ENCODE data around the gene TMEM63A.

DNA sequence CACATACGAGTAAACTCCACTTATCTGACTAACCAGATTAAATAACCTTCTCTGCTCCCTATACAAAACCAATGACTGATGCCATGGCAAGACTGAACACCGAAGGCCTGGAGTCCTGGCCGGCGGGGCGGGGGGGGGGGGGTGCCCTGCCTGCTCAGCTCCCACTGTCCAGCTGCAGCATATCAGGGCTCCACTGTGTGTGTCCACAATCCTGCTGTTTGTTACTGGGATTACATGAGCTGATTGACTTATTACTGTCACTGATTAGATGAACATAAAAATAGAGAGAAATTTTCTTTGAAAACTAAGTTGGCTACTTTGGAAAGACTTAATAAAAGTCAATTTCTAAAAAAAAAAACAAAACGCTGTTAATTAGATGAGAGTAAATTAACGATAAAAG lies 24.9 kb downstream of the TMEM63A start:
- TF ChIP-seq CTCF (IDR thresholded peaks at IDR 0.05; ENCODE audit: low read length) (no peak), EZH2phosphoT487 (IDR thresholded peaks at IDR 0.05; ENCODE audit: low read length) (no peak), EZH2 (optimal IDR thresholded peaks at IDR 0.05; ENCODE audit: low read depth, low read length) (no peak)

All from MM.1S (cell line).